Measurements from ENCODE around the gene PLOD3. TPM values are rescaled to one million over a fixed set of nuclear protein-coding genes. Genes with fewer than 3 reads are reported as not detected.

The PLOD3 gene
- total and polyA plus RNA-seq, 9 of the 15 experiments (the other 6 are each of a cell fraction or from before 2014, with no cell fraction given): 2.8 to 101 (median 30.9) TPM

DNA sequence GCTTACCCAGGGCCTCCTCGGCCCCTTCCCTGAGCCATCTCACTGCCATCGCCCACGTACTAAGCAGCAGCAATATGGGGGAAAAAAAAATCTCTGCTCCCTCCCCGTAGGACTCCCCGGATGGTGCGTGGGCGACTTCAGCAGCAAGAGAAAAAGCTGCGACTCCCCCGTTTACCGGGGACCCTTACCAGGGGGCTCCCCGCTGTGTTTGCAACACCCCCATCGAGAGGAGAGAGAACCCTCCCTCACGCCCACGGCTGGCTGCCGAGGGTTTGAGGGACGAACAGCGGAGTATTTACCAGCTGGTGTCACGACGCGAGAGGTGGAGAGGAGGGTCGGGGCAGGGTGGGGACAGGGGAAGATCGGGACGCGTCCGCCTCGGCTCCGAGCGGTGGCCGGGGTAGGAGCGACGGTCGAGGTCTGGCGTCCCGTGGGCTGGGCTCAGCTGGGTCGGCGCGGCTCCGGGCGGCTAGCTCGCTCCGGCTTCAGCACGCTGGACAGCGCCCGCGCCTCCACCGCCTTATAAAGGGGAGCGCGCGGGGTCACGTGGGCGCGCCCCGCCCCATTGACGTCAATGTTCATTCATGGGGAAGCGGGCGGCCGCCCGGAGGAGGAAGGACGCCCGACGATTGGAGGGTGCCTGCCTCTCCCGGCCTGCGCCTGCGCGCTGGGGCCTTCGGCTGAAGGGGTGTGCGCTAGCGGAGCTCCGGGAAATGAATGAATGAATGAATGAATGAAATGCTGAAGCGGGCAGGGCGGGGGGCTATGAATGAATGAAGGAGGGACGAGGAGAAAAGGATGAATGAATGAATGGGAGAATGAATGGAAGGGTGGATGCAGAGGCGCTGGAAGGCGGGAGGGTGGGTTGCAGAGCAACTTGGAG, 52.1 kb downstream of the PLOD3 start, which contains the start of gene VGF (continued):
- TF ChIP-seq, protein P1, sequence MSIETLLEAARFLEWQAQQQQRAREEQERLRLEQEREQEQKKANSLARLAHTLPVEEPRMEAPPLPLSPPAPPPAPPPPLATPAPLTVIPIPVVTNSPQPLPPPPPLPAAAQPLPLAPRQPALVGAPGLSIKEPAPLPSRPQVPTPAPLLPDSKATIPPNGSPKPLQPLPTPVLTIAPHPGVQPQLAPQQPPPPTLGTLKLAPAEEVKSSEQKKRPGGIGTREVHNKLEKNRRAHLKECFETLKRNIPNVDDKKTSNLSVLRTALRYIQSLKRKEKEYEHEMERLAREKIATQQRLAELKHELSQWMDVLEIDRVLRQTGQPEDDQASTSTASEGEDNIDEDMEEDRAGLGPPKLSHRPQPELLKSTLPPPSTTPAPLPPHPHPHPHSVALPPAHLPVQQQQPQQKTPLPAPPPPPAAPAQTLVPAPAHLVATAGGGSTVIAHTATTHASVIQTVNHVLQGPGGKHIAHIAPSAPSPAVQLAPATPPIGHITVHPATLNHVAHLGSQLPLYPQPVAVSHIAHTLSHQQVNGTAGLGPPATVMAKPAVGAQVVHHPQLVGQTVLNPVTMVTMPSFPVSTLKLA (conservative IDR thresholded peaks at IDR 0.05): peak; percentile 98 to 99
- peak; percentile 90 for TF ChIP-seq FIP1L1 (IDR thresholded peaks at IDR 0.05; ENCODE audit: low read depth, low read length, poor library complexity, severe bottlenecking)
- TF ChIP-seq FOXP4 (CRISPR knock-in tag; IDR thresholded peaks at IDR 0.05; ENCODE audit: borderline replicate concordance): peak; percentile 96
- peak; percentile 98 for TF ChIP-seq LCOR (CRISPR knock-in tag; IDR thresholded peaks at IDR 0.05)
- TF ChIP-seq SPI1 (IDR thresholded peaks at IDR 0.05; ENCODE audit: borderline replicate concordance, low read depth, low read length): peak; percentile 22; the same call in 1 of the 2 replicates
- peak; percentile 100 for TF ChIP-seq ARID4B (CRISPR knock-in tag; IDR thresholded peaks at IDR 0.05)
- TF ChIP-seq, protein P2, sequence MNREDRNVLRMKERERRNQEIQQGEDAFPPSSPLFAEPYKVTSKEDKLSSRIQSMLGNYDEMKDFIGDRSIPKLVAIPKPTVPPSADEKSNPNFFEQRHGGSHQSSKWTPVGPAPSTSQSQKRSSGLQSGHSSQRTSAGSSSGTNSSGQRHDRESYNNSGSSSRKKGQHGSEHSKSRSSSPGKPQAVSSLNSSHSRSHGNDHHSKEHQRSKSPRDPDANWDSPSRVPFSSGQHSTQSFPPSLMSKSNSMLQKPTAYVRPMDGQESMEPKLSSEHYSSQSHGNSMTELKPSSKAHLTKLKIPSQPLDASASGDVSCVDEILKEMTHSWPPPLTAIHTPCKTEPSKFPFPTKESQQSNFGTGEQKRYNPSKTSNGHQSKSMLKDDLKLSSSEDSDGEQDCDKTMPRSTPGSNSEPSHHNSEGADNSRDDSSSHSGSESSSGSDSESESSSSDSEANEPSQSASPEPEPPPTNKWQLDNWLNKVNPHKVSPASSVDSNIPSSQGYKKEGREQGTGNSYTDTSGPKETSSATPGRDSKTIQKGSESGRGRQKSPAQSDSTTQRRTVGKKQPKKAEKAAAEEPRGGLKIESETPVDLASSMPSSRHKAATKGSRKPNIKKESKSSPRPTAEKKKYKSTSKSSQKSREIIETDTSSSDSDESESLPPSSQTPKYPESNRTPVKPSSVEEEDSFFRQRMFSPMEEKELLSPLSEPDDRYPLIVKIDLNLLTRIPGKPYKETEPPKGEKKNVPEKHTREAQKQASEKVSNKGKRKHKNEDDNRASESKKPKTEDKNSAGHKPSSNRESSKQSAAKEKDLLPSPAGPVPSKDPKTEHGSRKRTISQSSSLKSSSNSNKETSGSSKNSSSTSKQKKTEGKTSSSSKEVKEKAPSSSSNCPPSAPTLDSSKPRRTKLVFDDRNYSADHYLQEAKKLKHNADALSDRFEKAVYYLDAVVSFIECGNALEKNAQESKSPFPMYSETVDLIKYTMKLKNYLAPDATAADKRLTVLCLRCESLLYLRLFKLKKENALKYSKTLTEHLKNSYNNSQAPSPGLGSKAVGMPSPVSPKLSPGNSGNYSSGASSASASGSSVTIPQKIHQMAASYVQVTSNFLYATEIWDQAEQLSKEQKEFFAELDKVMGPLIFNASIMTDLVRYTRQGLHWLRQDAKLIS (CRISPR knock-in tag; IDR thresholded peaks at IDR 0.05): peak; percentile 97; the same call in 1 of the 2 replicates
- TF ChIP-seq EHMT2 (IDR thresholded peaks at IDR 0.05): peak; percentile 100
- peak; percentile 60; the same call in 1 of the 2 replicates for TF ChIP-seq SAFB (IDR thresholded peaks at IDR 0.05; ENCODE audit: borderline replicate concordance, low read depth, low read length)
- TF ChIP-seq, protein P3, sequence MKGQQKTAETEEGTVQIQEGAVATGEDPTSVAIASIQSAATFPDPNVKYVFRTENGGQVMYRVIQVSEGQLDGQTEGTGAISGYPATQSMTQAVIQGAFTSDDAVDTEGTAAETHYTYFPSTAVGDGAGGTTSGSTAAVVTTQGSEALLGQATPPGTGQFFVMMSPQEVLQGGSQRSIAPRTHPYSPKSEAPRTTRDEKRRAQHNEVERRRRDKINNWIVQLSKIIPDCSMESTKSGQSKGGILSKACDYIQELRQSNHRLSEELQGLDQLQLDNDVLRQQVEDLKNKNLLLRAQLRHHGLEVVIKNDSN (CRISPR knock-in tag; IDR thresholded peaks at IDR 0.05): peak; percentile 99
- TF ChIP-seq POLR3G (IDR thresholded peaks at IDR 0.05; ENCODE audit: extremely low read depth, insufficient read length, insufficient replicate concordance): no peak

Data from K562 (cell line).